Panc1 (cell line): ENCODE data around the gene MCF2L.

Experiments
- CTCF ChIP-seq: fragments of 450-650 bp; IDR thresholded peaks from 2 replicates; pipeline ENCODE4 v1.5.1; 2017; ENCODE audit warnings: mild to moderate bottlenecking
- POLR2AphosphoS5 ChIP-seq: IDR thresholded peaks from 2 replicates; pipeline ENCODE4 v1.6.1; 2012; ENCODE audit warnings: mild to moderate bottlenecking, low read depth, low read length, moderate library complexity
- REST ChIP-seq, 2 experiments: IDR thresholded peaks; 2 replicates each; pipeline ENCODE4 v1.6.1; 2011 to 2012; ENCODE audit warnings: low read depth in 2 of 2, control low read depth in 1 of 2, low read length in 1 of 2, mild to moderate bottlenecking in 1 of 2, moderate library complexity in 1 of 2; ENCODE audit not compliant: insufficient read depth in 1 of 2
- TCF7L2 ChIP-seq: IDR thresholded peaks from 2 replicates; pipeline ENCODE4 v1.6.1; 2011; ENCODE audit warnings: mild to moderate bottlenecking, low read depth, low read length, inconsistent platforms

- TF ChIP-seq CTCF: no peak
- TF ChIP-seq POLR2AphosphoS5: no peak
- TF ChIP-seq TCF7L2: no peak
- no peak for TF ChIP-seq REST (IDR thresholded peaks at IDR 0.05; ENCODE audit: insufficient read depth in 1 of 2, low read depth in 2 of 2, low read length in 1 of 2)
These were observed 5.4 kb upstream of the MCF2L start for GRCh38 chr13:112963641-112964040.
